IMR-90 (cell line): ENCODE results near the gene NCAM1. TPM values are rescaled to one million over a fixed set of nuclear protein-coding genes. Genes with fewer than 3 reads are reported as not detected.

Experiments used
- ATAC-seq: fragments of 200-7000 bp; cut with Tn5 transposase; 2 replicates; pipeline ENCODE4 v1.9.1; 2020; ENCODE audit warnings: low read depth, mild to moderate bottlenecking, moderate library complexity
- BruUV-seq: library from RNA; stranded (reverse); fragments of 400-500 nt; replicated peaks from 2 replicates; lab custom pipeline; 2021; lab: Mats Ljungman, UMichigan
- CTCF ChIA-PET: fragments of 300-600 bp; formaldehyde crosslinking; extraction: SDS; loops from one replicate; lab custom pipeline; 2021; ENCODE audit warnings: antibody characterized with exemption; lab: Yijun Ruan, JAX
- POLR2A ChIA-PET: fragments of 300-600 bp; sonication (Branson Sonifier 250); formaldehyde crosslinking; loops from one replicate; lab custom pipeline; 2022; ENCODE audit warnings: antibody characterized with exemption; ENCODE audit not compliant: unreplicated experiment; lab: Charles Lee
- DNase-seq: peaks from one replicate; pipeline ENCODE4 v3.0.0; 2013
- H2AFZ ChIP-seq: replicated peaks from 2 replicates; pipeline ENCODE3; 2013; ENCODE audit warnings: low read length, mild to moderate bottlenecking; ENCODE audit not compliant: poor library complexity
- H2AK5ac ChIP-seq: 2 replicates; pipeline ENCODE4 v1.6.1; 2013; ENCODE audit warnings: low read depth, low read length, inconsistent platforms
- H2AK9ac ChIP-seq: replicated peaks from 2 replicates; pipeline ENCODE3; 2013; ENCODE audit warnings: mild to moderate bottlenecking, low read depth, low read length, moderate library complexity; ENCODE audit not compliant: poor library complexity
- H2BK120ac ChIP-seq: 2 replicates; pipeline ENCODE4 v1.6.1; 2013; ENCODE audit warnings: low read depth, low read length, inconsistent platforms
- H2BK15ac ChIP-seq: 3 replicates; pipeline ENCODE4 v1.6.1; 2013; ENCODE audit warnings: low read depth, low read length, inconsistent platforms
- H2BK20ac ChIP-seq: 2 replicates; pipeline ENCODE4 v1.6.1; 2013; ENCODE audit warnings: low read depth, mild to moderate bottlenecking, inconsistent platforms, low read length, moderate library complexity
- H2BK5ac ChIP-seq: 2 replicates; pipeline ENCODE4 v1.6.1; 2013; ENCODE audit warnings: mild to moderate bottlenecking, low read depth, low read length, inconsistent platforms; ENCODE audit not compliant: poor library complexity, severe bottlenecking
- H3K14ac ChIP-seq: replicated peaks from 2 replicates; pipeline ENCODE4 v1.6.1; 2013; ENCODE audit warnings: low read depth, low read length, inconsistent platforms
- H3K18ac ChIP-seq: 2 replicates; pipeline ENCODE4 v1.6.1; 2013; ENCODE audit warnings: low read depth, low read length, control low read depth
- H3K23ac ChIP-seq: 2 replicates; pipeline ENCODE4 v1.6.1; 2013; ENCODE audit warnings: low read depth, low read length, inconsistent platforms
- H3K27ac ChIP-seq: 2 replicates; pipeline ENCODE4 v1.5.1; 2013; ENCODE audit warnings: mild to moderate bottlenecking, control low read depth, low read length; ENCODE audit not compliant: insufficient read depth
- H3K27me3 ChIP-seq: 2 replicates; pipeline ENCODE4 v1.6.1; 2013; ENCODE audit warnings: low read length; ENCODE audit not compliant: control insufficient read depth, insufficient read depth
- H3K36me3 ChIP-seq: 2 replicates; pipeline ENCODE4 v1.6.1; 2013; ENCODE audit warnings: low read length, mixed read lengths; ENCODE audit not compliant: control insufficient read depth, insufficient read depth
- H3K4ac ChIP-seq: 2 replicates; pipeline ENCODE4 v1.6.1; 2013; ENCODE audit warnings: low read depth, low read length, inconsistent platforms
- H3K4me1 ChIP-seq: 2 replicates; pipeline ENCODE4 v1.6.1; 2013; ENCODE audit warnings: low read length, mixed read lengths; ENCODE audit not compliant: control insufficient read depth, insufficient read depth
- H3K4me2 ChIP-seq: 2 replicates; pipeline ENCODE4 v1.6.1; 2013; ENCODE audit warnings: low read depth, mild to moderate bottlenecking, control low read depth, low read length, moderate library complexity
- H3K4me3 ChIP-seq: 2 replicates; pipeline ENCODE4 v1.5.1; 2013; ENCODE audit warnings: low read depth, mild to moderate bottlenecking, control low read depth, low read length, moderate library complexity; ENCODE audit not compliant: insufficient read depth
- H3K56ac ChIP-seq: 2 replicates; pipeline ENCODE4 v1.6.1; 2013; ENCODE audit warnings: low read length, inconsistent platforms; ENCODE audit not compliant: insufficient read depth; ENCODE audit errors: extremely low read depth
- H3K79me1 ChIP-seq, 2 experiments: 2 replicates each; pipeline ENCODE4 v1.6.1; 2013; ENCODE audit warnings: low read length in 2 of 2, inconsistent platforms in 1 of 2, low read depth in 1 of 2
- H3K9ac ChIP-seq: 2 replicates; pipeline ENCODE4 v1.6.1; 2013; ENCODE audit warnings: low read depth, low read length, control low read depth
- H3K9me1 ChIP-seq: 2 replicates; pipeline ENCODE4 v1.6.1; 2013; ENCODE audit warnings: low read length, inconsistent platforms; ENCODE audit not compliant: insufficient read depth
- H3K9me3 ChIP-seq: 2 replicates; pipeline ENCODE4 v1.6.1; 2013; ENCODE audit warnings: low read length; ENCODE audit not compliant: control insufficient read depth, insufficient read depth
- H4K20me1 ChIP-seq: 2 replicates; pipeline ENCODE4 v1.6.1; 2013; ENCODE audit warnings: low read length, inconsistent platforms; ENCODE audit not compliant: insufficient read depth
- H4K5ac ChIP-seq: 2 replicates; pipeline ENCODE4 v1.6.1; 2013; ENCODE audit warnings: mild to moderate bottlenecking, low read depth, low read length, control low read depth
- H4K8ac ChIP-seq, 2 experiments: 2 replicates each; pipeline ENCODE4 v1.6.1; 2013; ENCODE audit warnings: low read depth in 2 of 2, low read length in 2 of 2, control low read depth in 1 of 2, inconsistent platforms in 1 of 2
- H4K91ac ChIP-seq: 2 replicates; pipeline ENCODE4 v1.6.1; 2013; ENCODE audit warnings: low read depth, low read length, inconsistent platforms; ENCODE audit not compliant: insufficient read depth
- BHLHE40 ChIP-seq: fragments of 150-350 bp; IDR thresholded peaks from 2 replicates; pipeline ENCODE4 v1.6.1; 2016; ENCODE audit warnings: mild to moderate bottlenecking, low read depth, low read length
- CEBPB ChIP-seq: IDR thresholded peaks from 2 replicates; pipeline ENCODE4 v1.6.1; 2012; ENCODE audit warnings: low read depth, low read length, improper control_type of control experiment
- CHD1 ChIP-seq: IDR thresholded peaks from 2 replicates; pipeline ENCODE4 v1.6.1; 2012; ENCODE audit warnings: low read depth, low read length, improper control_type of control experiment
- CTCF ChIP-seq: conservative IDR thresholded peaks from 2 replicates; pipeline ENCODE4 v1.5.1; 2012; ENCODE audit warnings: mild to moderate bottlenecking, low read depth, low read length, improper control_type of control experiment
- ELK1 ChIP-seq: fragments of 150-350 bp; IDR thresholded peaks from 2 replicates; pipeline ENCODE4 v1.6.1; 2016; ENCODE audit warnings: low read depth, mild to moderate bottlenecking, low read length, moderate library complexity, borderline replicate concordance
- FOS ChIP-seq: fragments of 150-350 bp; IDR thresholded peaks from 2 replicates; pipeline ENCODE4 v1.6.1; 2016; ENCODE audit warnings: low read depth, low read length
- MAFK ChIP-seq: IDR thresholded peaks from 2 replicates; pipeline ENCODE4 v1.6.1; 2012; ENCODE audit warnings: low read depth, low read length, improper control_type of control experiment
- MAZ ChIP-seq: IDR thresholded peaks from 2 replicates; pipeline ENCODE4 v1.6.1; 2012; ENCODE audit warnings: low read depth, mild to moderate bottlenecking, low read length, improper control_type of control experiment, moderate library complexity, borderline replicate concordance
- MXI1 ChIP-seq: IDR thresholded peaks from 2 replicates; pipeline ENCODE4 v1.6.1; 2012; ENCODE audit warnings: low read depth, mild to moderate bottlenecking, low read length, moderate library complexity, borderline replicate concordance
- NFE2L2 ChIP-seq: fragments of 150-350 bp; IDR thresholded peaks from 2 replicates; pipeline ENCODE4 v1.6.1; 2016; ENCODE audit warnings: low read depth, mild to moderate bottlenecking, low read length
- POLR2A ChIP-seq: IDR thresholded peaks from 2 replicates; pipeline ENCODE4 v1.6.1; 2012; ENCODE audit warnings: mild to moderate bottlenecking, low read depth, low read length
- RAD21 ChIP-seq: IDR thresholded peaks from 2 replicates; pipeline ENCODE4 v1.6.1; 2012; ENCODE audit warnings: low read length, improper control_type of control experiment
- RCOR1 ChIP-seq: IDR thresholded peaks from 2 replicates; pipeline ENCODE4 v1.6.1; 2012; ENCODE audit warnings: mild to moderate bottlenecking, low read length, improper control_type of control experiment; ENCODE audit not compliant: insufficient replicate concordance
- RFX5 ChIP-seq: IDR thresholded peaks from 2 replicates; pipeline ENCODE4 v1.8.0; 2012; ENCODE audit warnings: low read depth, mild to moderate bottlenecking, low read length, moderate library complexity
- SMC3 ChIP-seq: fragments of 150-350 bp; IDR thresholded peaks from 2 replicates; pipeline ENCODE4 v1.6.1; 2016; ENCODE audit warnings: low read depth, mild to moderate bottlenecking, antibody characterized with exemption, low read length, moderate library complexity
- WGBS, 2 experiments: methylation state at CpG; one replicate each; pipeline versions ENCODE4 v1.1.5 to v1.1.7; 2013; ENCODE audit warnings: missing lambda C conversion rate in 2 of 2; ENCODE audit not compliant: insufficient read length in 1 of 2; ENCODE audit errors: extremely low coverage in 2 of 2; 5-methylcytosine and 5-hydroxymethylcytosine counted together
- dilution Hi-C: fragments of 300-500 bp; cut with HindIII; formaldehyde crosslinking; loops from one replicate; pipeline ENCODE4 v1.14.3; 2018; ENCODE audit warnings: low sequenced_read_pairs; ENCODE audit not compliant: unreplicated experiment
- in situ Hi-C: fragments of 300-500 bp; cut with MboI; formaldehyde crosslinking; loops from 3 replicates; pipeline ENCODE4 v1.14.3; 2019; ENCODE audit warnings: low sequenced_read_pairs, inconsistent platforms, mixed read lengths
- intact Hi-C: fragments of 100-400 bp; cut with micrococcal nuclease; formaldehyde crosslinking; loops from 2 replicates; pipeline ENCODE4 v1.10.0; 2022
- polyA plus RNA-seq, 3 experiments: library from polyadenylated mRNA; depleted of rRNA; stranded (reverse); fragments of >200 nt; gene quantifications; 2 replicates each; pipeline ENCODE4 v1.2.3, GENCODE V29; 2012; ENCODE audit warnings: low replicate concordance in 1 of 3
- total RNA-seq: library from RNA; depleted of rRNA; stranded (reverse); fragments of >200 nt; gene quantifications from 2 replicates; pipeline ENCODE4 v1.2.3, GENCODE V29; 2012
- TF ChIP-seq, protein P1 (sequence below): fragments of 150-350 bp; IDR thresholded peaks from 2 replicates; pipeline ENCODE4 v1.6.1; 2017; ENCODE audit warnings: mild to moderate bottlenecking, antibody characterized with exemption, low read length, low read depth

Gene NCAM1
- total and polyA plus RNA-seq, 2 of the 4 experiments (the other 2 are of a cell fraction) = 0.09 to 0.18 TPM

GRCh38 chr11:113281052-113281725 is 320.0 kb downstream of the NCAM1 start:
- no peak overlapping the region for H3K4me3 ChIP-seq
- H3K9me3 ChIP-seq = no peaks in the 10 kb centered on the region
- WGBS, 2 experiments = 81% methylated on average over 2 of the region's 2 CpGs; no CpG with 5 or more reads in 1 of the 2 experiments
- no peak overlapping the region for H4K91ac ChIP-seq
- no peak overlapping the region for H2BK20ac ChIP-seq
- H3K27ac ChIP-seq = no peak overlapping the region
- H3K4me2 ChIP-seq = no peak overlapping the region
- POLR2A ChIA-PET = no interaction called here
- in situ Hi-C loops (loop anchor here (10.0 to 25.0 kb wide), 3 partner anchors 996 to 1169 kb away; partner anchors contain the start of gene PTS), dilution Hi-C loops (no loop called here), intact Hi-C loops (loop anchor here (10.0 kb wide), 1 partner anchor 1166 kb away; no protein-coding TSS in a partner anchor)
- H3K9ac ChIP-seq = no peak overlapping the region
- no peak overlapping the region for H3K56ac ChIP-seq
- no peaks in the 10 kb centered on the region for H4K20me1 ChIP-seq
- BruUV-seq = no TSS peak
- H2AK5ac ChIP-seq = no peak overlapping the region
- no peaks in the 10 kb centered on the region for H3K36me3 ChIP-seq
- no peaks in the 10 kb centered on the region for H3K4me1 ChIP-seq
- H2AK9ac ChIP-seq = no peak overlapping the region
- H3K18ac ChIP-seq = no peak overlapping the region
- TF ChIP-seq SMC3 = no peak
- TF ChIP-seq CEBPB = no peak
- no peak for TF ChIP-seq CHD1
- no peak for TF ChIP-seq MAFK
- TF ChIP-seq POLR2A = no peak
- no peak for TF ChIP-seq RAD21
- TF ChIP-seq BHLHE40 = no peak
- TF ChIP-seq ELK1 = no peak
- TF ChIP-seq, protein P1, sequence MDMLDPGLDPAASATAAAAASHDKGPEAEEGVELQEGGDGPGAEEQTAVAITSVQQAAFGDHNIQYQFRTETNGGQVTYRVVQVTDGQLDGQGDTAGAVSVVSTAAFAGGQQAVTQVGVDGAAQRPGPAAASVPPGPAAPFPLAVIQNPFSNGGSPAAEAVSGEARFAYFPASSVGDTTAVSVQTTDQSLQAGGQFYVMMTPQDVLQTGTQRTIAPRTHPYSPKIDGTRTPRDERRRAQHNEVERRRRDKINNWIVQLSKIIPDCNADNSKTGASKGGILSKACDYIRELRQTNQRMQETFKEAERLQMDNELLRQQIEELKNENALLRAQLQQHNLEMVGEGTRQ = no peak
- no peak for TF ChIP-seq FOS
- TF ChIP-seq RCOR1 = no peak
- no peak for TF ChIP-seq NFE2L2
- TF ChIP-seq MXI1 = no peak
- TF ChIP-seq CTCF = no peak
- TF ChIP-seq RFX5 = no peak
- no peak for TF ChIP-seq MAZ
- no peak overlapping the region for H2BK5ac ChIP-seq
- no peak overlapping the region for H2AFZ ChIP-seq
- CTCF ChIA-PET = no interaction called here
- H3K4ac ChIP-seq = no peak overlapping the region
- no peak overlapping the region for H2BK15ac ChIP-seq
- no peak overlapping the region for H4K5ac ChIP-seq
- no peak for DNase-seq
- no peaks in the 10 kb centered on the region; the same call in 1 of the 2 replicates for H3K9me1 ChIP-seq
- no peak overlapping the region for H4K8ac ChIP-seq
- ATAC-seq = no peak
- H2BK120ac ChIP-seq = no peak overlapping the region
- no peak overlapping the region for H3K23ac ChIP-seq
- H3K27me3 ChIP-seq = peaks cover 5% of the 10 kb centered on the region; the same call in 1 of the 2 replicates
- no peaks in the 10 kb centered on the region for H3K79me1 ChIP-seq
- no peak overlapping the region for H3K14ac ChIP-seq
